ENCODE measurements around the gene TEX55. TPM values are rescaled to one million over a fixed set of nuclear protein-coding genes. Genes with fewer than 3 reads are reported as not detected.

The TEX55 gene
- total RNA-seq, 1 donor from 2014 or later, result not detected

GRCh38 chr3:119194237-119195150 lies 48.5 kb downstream of the TEX55 start:
- Histone ChIP-seq H3K4me2 (no peak overlapping the region), H3K9ac (no peak overlapping the region), H2AFZ (replicated peaks) (no peak overlapping the region), H3K9me3 (ENCODE audit: low read depth) (no peaks in the 10 kb centered on the region), H3F3A (ENCODE audit: low read depth) (no peaks in the 10 kb centered on the region), H3K27me3 (no peaks in the 10 kb centered on the region), H3K4me3 (no peak overlapping the region), H3K4me1 (no peaks in the 10 kb centered on the region), H3K27ac (no peak overlapping the region), H3K36me3 (no peaks in the 10 kb centered on the region), H3K79me2 (ENCODE audit: low read depth) (no peaks in the 10 kb centered on the region), H4K20me1 (ENCODE audit: low read depth) (no peaks in the 10 kb centered on the region)
- Mint-ChIP-seq H3K36me3 (no peaks in the 10 kb centered on the region), H3K9me3 (no peaks in the 10 kb centered on the region), H3K4me1 (no peaks in the 10 kb centered on the region), H3K27me3 (ENCODE audit: insufficient read depth, low read depth) (no peaks in the 10 kb centered on the region), H3K4me3 (no peak overlapping the region), H3K27ac (no peak overlapping the region)
- no peak for DNase-seq (ENCODE audit: low spot score)
- TF ChIP-seq EZH2phosphoT487 (IDR thresholded peaks at IDR 0.05) (no peak), CTCF (IDR thresholded peaks at IDR 0.05) (no peak), EZH2 (IDR thresholded peaks at IDR 0.05) (no peak)

- no peak overlapping the region for H3K4me3 Mint-ChIP-seq
- DNase-seq (ENCODE audit: low spot score), result no peak
- no peaks in the 10 kb centered on the region for H3K9me3 ChIP-seq (ENCODE audit: low read depth)
- H3K36me3 Mint-ChIP-seq, result no peaks in the 10 kb centered on the region
- H3K9ac ChIP-seq, result no peak overlapping the region
- TF ChIP-seq EZH2phosphoT487 (IDR thresholded peaks at IDR 0.05), result no peak
- TF ChIP-seq EZH2 (IDR thresholded peaks at IDR 0.05), result no peak
- TF ChIP-seq CTCF (IDR thresholded peaks at IDR 0.05), result no peak
- no peaks in the 10 kb centered on the region for H3K9me3 Mint-ChIP-seq
- no peaks in the 10 kb centered on the region for H3K4me1 ChIP-seq
- no peak overlapping the region for H3K4me2 ChIP-seq
- no peaks in the 10 kb centered on the region for H3K4me1 Mint-ChIP-seq
- H2AFZ ChIP-seq (replicated peaks), result no peak overlapping the region
- no peak overlapping the region for H3K27ac ChIP-seq
- H3K4me3 ChIP-seq, result no peak overlapping the region
- no peaks in the 10 kb centered on the region for H3F3A ChIP-seq (ENCODE audit: low read depth)
- H3K27ac Mint-ChIP-seq, result no peak overlapping the region
- H3K27me3 ChIP-seq, result no peaks in the 10 kb centered on the region
- no peaks in the 10 kb centered on the region for H3K79me2 ChIP-seq (ENCODE audit: low read depth)
- H4K20me1 ChIP-seq (ENCODE audit: low read depth), result no peaks in the 10 kb centered on the region
- no peaks in the 10 kb centered on the region for H3K36me3 ChIP-seq
- no peaks in the 10 kb centered on the region for H3K27me3 Mint-ChIP-seq (ENCODE audit: insufficient read depth, low read depth)
Observed at GRCh38 chr3:119195151-119195476, 49.1 kb downstream of the TEX55 start.

GRCh38 chr3:119195911-119196310 lies 49.9 kb downstream of the TEX55 start:
- H3K27ac Mint-ChIP-seq, result no peak overlapping the region
- H3K9ac ChIP-seq, result no peak overlapping the region

More at GRCh38 chr3:119195911-119196310, 49.9 kb downstream of the TEX55 start:
- Histone ChIP-seq H3K4me2 (no peak overlapping the region), H3K79me2 (ENCODE audit: low read depth) (no peaks in the 10 kb centered on the region), H3K27me3 (no peaks in the 10 kb centered on the region), H3K9me3 (ENCODE audit: low read depth) (no peaks in the 10 kb centered on the region), H3K27ac (no peak overlapping the region), H3K4me3 (no peak overlapping the region), H3K4me1 (no peaks in the 10 kb centered on the region), H3K36me3 (no peaks in the 10 kb centered on the region), H3F3A (ENCODE audit: low read depth) (no peaks in the 10 kb centered on the region), H2AFZ (replicated peaks) (no peak overlapping the region), H4K20me1 (ENCODE audit: low read depth) (no peaks in the 10 kb centered on the region)
- H3K4me1 Mint-ChIP-seq, result no peaks in the 10 kb centered on the region
- no peak overlapping the region for H3K4me3 Mint-ChIP-seq
- H3K36me3 Mint-ChIP-seq, result no peaks in the 10 kb centered on the region
- no peaks in the 10 kb centered on the region for H3K9me3 Mint-ChIP-seq
- no peak for DNase-seq (ENCODE audit: low spot score)
- TF ChIP-seq CTCF (IDR thresholded peaks at IDR 0.05) (no peak), EZH2phosphoT487 (IDR thresholded peaks at IDR 0.05) (no peak), EZH2 (IDR thresholded peaks at IDR 0.05) (no peak)
- no peaks in the 10 kb centered on the region for H3K27me3 Mint-ChIP-seq (ENCODE audit: insufficient read depth, low read depth)

Other genes with a start within 250 kb of the TEX55 start
- 2.7 and 4.1 TPM in 2 replicates for gene IGSF11, start 111.3 kb upstream of the TEX55 start, total RNA-seq (ENCODE audit: low replicate concordance)
- 0.65 TPM in 1 of 2 replicates, not detected in the other for gene UPK1B, start 27.4 kb downstream of the TEX55 start, total RNA-seq (ENCODE audit: low replicate concordance)
- gene B4GALT4, start 94.7 kb downstream of the TEX55 start, total RNA-seq (ENCODE audit: low replicate concordance), result 34.8 and 47.0 TPM in 2 replicates
- 0.13 and 0.34 TPM in 2 replicates for gene ARHGAP31, start 148.2 kb downstream of the TEX55 start, total RNA-seq (ENCODE audit: low replicate concordance)

All from neural progenitor cell (in vitro differentiated cells).